Measurements from ENCODE around the gene STK39. TPM values are rescaled to one million over a fixed set of nuclear protein-coding genes. Genes with fewer than 3 reads are reported as not detected.

Gene STK39
- total RNA-seq, 6 experiments from 2014 or later = 0.29 to 1.2 (median 0.60) TPM

GRCh38 chr2:168290391-168290790 lies 43.0 kb upstream of the STK39 start:
- intact Hi-C loops (cut with DNase I) = no loop called here
- Histone ChIP-seq H3K27ac (no peak overlapping the region), H3K27me3 (no peaks in the 10 kb centered on the region), H3K4me3 (no peak overlapping the region), H3K4me1 (no peaks in the 10 kb centered on the region), H3K36me3 (no peaks in the 10 kb centered on the region), H3K9me3 (no peaks in the 10 kb centered on the region)
- WGBS (ENCODE audit: insufficient coverage, low coverage, low lambda C conversion rate, missing lambda C conversion rate) = 68% methylated on average over 7 of the region's 7 CpGs
- no peak for DNase-seq
- no peak for TF ChIP-seq POLR2A (IDR thresholded peaks at IDR 0.05)
- no peak for TF ChIP-seq CTCF (IDR thresholded peaks at IDR 0.05)
- ATAC-seq = no peak

GRCh38 chr2:168289880-168290279 lies 42.5 kb upstream of the STK39 start:
- Histone ChIP-seq H3K27ac (no peak overlapping the region), H3K9me3 (no peaks in the 10 kb centered on the region), H3K36me3 (no peaks in the 10 kb centered on the region), H3K4me3 (no peak overlapping the region), H3K27me3 (no peaks in the 10 kb centered on the region), H3K4me1 (no peaks in the 10 kb centered on the region)
- no peak for DNase-seq
- WGBS (ENCODE audit: insufficient coverage, low coverage, low lambda C conversion rate, missing lambda C conversion rate) = 75% methylated on average over 6 of the region's 6 CpGs
- intact Hi-C loops (cut with DNase I) = no loop called here
- TF ChIP-seq CTCF (IDR thresholded peaks at IDR 0.05) (no peak), POLR2A (IDR thresholded peaks at IDR 0.05) (no peak)
- no peak for ATAC-seq

- H3K4me1 ChIP-seq = no peaks in the 10 kb centered on the region
- intact Hi-C loops (cut with DNase I) = no loop called here
- TF ChIP-seq POLR2A (IDR thresholded peaks at IDR 0.05) (no peak), CTCF (IDR thresholded peaks at IDR 0.05) (no peak)
Measured at GRCh38 chr2:168286535-168286934, 39.1 kb upstream of the STK39 start.

GRCh38 chr2:168278424-168278888 lies 31.1 kb upstream of the STK39 start:
- no peaks in the 10 kb centered on the region for H3K27me3 ChIP-seq
- H3K4me3 ChIP-seq = no peak overlapping the region
- DNase-seq (no peak), ATAC-seq (no peak)
- WGBS (ENCODE audit: insufficient coverage, low coverage, low lambda C conversion rate, missing lambda C conversion rate) = 49% methylated on average over 3 of the region's 5 CpGs
- H3K36me3 ChIP-seq = no peaks in the 10 kb centered on the region
- intact Hi-C loops (cut with DNase I) = no loop called here
- TF ChIP-seq CTCF (IDR thresholded peaks at IDR 0.05) (no peak), POLR2A (IDR thresholded peaks at IDR 0.05) (no peak)
- H3K27ac ChIP-seq = no peak overlapping the region
- no peaks in the 10 kb centered on the region for H3K9me3 ChIP-seq
- no peaks in the 10 kb centered on the region for H3K4me1 ChIP-seq

More at GRCh38 chr2:168286535-168286934, 39.1 kb upstream of the STK39 start:
- DNase-seq (no peak), ATAC-seq (no peak)
- no peaks in the 10 kb centered on the region for H3K27me3 ChIP-seq
- H3K27ac ChIP-seq = no peak overlapping the region
- H3K4me3 ChIP-seq = no peak overlapping the region
- no peaks in the 10 kb centered on the region for H3K36me3 ChIP-seq
- 73% methylated on average over 2 of the region's 2 CpGs for WGBS (ENCODE audit: insufficient coverage, low coverage, low lambda C conversion rate, missing lambda C conversion rate)
- no peaks in the 10 kb centered on the region for H3K9me3 ChIP-seq

- Histone ChIP-seq H3K9me3 (no peaks in the 10 kb centered on the region), H3K27me3 (no peaks in the 10 kb centered on the region), H3K4me1 (no peaks in the 10 kb centered on the region), H3K4me3 (no peak overlapping the region), H3K27ac (no peak overlapping the region), H3K36me3 (no peaks in the 10 kb centered on the region)
- 83% methylated on average over 3 of the region's 3 CpGs for WGBS (ENCODE audit: insufficient coverage, low coverage, low lambda C conversion rate, missing lambda C conversion rate)
- TF ChIP-seq POLR2A (IDR thresholded peaks at IDR 0.05) (no peak), CTCF (IDR thresholded peaks at IDR 0.05) (no peak)
- DNase-seq (no peak), ATAC-seq (no peak)
- intact Hi-C loops (cut with DNase I) = no loop called here
Measured at GRCh38 chr2:168277276-168277675, 29.9 kb upstream of the STK39 start.

Data from right lobe of liver (tissue), 6 donors.